Gastroesophageal sphincter (tissue), 2 donors: Measurements from ENCODE around the gene PGBD4.

Experiments
- POLR2A ChIP-seq, 2 donors: fragments of 450-650 bp; IDR thresholded peaks; one replicate each; pipeline ENCODE4 v1.6.1; 2017; ENCODE audit warnings: antibody characterized with exemption in 2 of 2, mild to moderate bottlenecking in 2 of 2, moderate library complexity in 1 of 2
- POLR2AphosphoS5 ChIP-seq: sonication (generic); formaldehyde crosslinking; IDR thresholded peaks from one replicate; pipeline ENCODE4 v1.6.1; 2017; ENCODE audit warnings: antibody characterized with exemption

GRCh38 chr15:34054081-34054707 lies 47.7 kb upstream of the PGBD4 start:
- no peak for TF ChIP-seq POLR2A (IDR thresholded peaks at IDR 0.05)
- TF ChIP-seq POLR2AphosphoS5, result no peak
